Stimulated activated CD4-positive, alpha-beta T cell treated with anti-CD3 and anti-CD28 coated beads, Interleukin-2, amount 100 ng/mL, for 24 hours (primary cell): ENCODE results near the gene UTP25.
"Not testable (repeated sequence)": the region's sequence is repeated elsewhere in the genome, so short reads cannot be mapped to it uniquely, and the experiment has no call there.

Source experiments
- DNase-seq, 2 donors: peaks; one replicate each; pipeline ENCODE4 v3.0.0-alpha.2; 2020

The UTP25 gene

DNA sequence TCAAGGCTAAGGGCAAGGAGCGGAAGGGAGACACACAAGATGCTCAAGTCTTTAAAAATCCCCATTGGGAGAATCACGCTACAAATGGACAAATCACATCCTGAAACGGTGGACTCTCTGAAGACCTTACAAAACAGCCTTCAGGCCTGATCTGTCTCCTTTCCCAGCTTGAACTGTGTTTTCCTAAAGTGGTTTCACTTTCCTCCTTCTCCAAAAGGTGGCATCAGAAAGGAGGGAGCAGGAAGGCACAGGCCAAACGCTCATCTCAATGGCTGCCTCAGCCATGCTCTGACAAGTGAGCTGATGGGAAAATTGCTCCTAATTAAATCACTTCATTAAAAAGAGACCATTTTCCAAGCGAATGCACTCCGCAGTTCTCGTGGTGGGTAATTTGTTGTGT is 47.7 kb downstream of the UTP25 start:
- DNase-seq: no peak

GRCh38 chr1:209876078-209876800 is 48.5 kb downstream of the UTP25 start:
- no peak for DNase-seq

DNA sequence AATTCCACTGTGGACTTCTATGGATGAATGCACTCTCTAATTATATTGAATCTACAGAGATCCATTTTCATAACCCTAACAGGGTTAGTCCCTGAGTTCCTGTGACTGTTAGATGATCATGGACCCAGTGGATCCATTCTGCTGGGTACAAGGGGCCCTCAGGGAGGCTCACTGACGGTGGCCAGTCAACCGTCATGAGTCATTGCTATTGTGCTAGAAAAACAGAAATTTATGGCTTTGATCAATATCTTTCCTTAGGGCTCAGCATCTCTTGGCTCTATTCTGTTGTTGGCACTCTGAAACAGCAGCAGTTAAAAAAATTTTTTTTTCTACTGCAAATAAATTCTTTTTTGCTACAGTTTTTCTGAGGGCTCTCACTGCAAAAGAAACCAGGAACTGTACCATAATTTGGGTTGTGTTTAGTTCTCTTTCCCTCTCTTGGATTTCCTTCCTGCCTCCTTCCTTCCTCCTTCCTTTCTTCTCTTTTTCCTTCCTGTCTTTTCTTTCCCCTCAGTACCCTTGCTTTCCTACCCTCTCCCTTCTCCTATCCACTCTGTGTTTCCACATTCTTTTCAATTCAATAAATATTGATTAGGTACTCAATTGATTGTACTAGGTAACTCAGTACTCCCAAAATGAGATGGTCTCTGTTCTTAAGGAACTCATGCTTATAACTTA is 49.5 kb downstream of the UTP25 start:
- DNase-seq: no peak

DNA sequence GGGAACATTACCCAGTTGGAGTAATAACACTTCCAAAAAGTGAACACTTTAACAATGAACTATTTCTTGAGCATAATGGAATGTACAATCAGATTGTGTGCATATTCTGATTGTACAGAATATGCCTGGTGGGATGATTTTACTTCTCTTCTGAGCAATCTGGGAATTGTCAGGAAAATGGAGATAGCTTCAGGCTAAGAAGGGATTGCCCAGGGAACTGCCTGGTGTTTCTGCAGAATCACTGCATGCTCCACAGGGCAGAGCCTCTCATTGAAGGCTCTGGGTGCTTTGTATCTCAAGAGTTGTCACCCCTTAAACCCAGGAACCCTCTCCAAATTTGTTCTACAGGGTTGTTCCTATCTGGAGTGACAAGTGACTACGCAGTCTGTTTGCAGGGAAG is 51.2 kb downstream of the UTP25 start:
- DNase-seq: no peak

- no peak for DNase-seq
Observed at GRCh38 chr1:209879539-209879938, 51.8 kb downstream of the UTP25 start.

- DNase-seq: no peak
Observed at GRCh38 chr1:209880031-209880430, 52.3 kb downstream of the UTP25 start.

DNA sequence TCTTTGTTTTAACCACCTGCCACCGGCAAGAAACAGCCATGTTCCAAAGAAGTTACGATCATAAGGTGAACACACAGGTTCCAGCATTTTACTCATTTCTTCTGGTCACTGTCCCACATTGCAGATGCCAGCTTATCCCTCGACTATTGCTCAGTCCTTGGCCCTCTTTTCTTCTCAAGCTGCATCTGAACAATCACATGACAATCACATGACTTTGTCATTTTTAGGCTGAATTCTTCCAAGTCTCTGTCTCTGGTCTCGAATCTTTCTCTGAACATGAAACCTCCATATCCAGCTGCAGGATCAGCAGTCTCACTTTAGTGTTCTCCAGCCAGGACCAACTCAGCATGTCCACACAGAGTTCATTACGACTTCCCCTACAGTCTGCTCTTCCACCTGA is 53.8 kb downstream of the UTP25 start:
- DNase-seq: no peak

DNA sequence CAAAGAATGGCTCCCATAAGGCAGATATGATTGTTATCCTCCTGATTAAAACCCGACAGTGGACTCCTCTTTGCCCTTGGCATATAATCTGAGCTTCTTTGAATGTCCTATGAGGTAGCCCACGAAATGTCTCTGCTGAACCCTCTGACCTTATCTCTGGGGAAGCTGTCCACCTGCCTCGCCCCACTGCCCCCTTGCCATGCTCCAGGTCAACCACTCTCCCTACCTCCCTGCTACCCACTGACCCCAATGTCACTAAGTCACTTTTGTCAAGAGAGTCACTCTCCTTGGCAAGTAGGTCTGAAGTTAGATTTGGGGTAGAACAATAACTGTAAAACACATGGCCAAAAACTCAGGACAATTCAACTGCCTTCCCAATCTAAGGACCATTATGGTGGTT is 54.5 kb downstream of the UTP25 start:
- DNase-seq: no peak

DNA sequence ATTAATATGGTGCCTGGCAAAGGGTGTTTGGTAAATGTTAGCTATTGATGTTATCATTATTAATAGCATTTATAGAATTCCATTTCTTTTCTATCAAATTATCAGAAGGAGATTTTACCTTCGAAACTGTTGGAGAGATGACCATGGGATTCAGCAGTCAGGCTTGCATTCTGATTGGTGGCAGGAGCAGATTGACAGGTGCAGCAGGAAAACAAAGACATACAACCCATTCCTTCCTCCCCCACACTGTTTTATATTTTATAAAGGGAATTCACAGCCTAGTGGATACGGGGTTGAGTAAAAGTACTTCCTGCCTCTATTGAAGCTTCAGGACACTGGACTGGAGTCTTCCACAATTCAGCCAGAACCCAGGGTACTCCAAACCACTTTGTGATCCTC is 55.2 kb downstream of the UTP25 start:
- DNase-seq: no peak

DNA sequence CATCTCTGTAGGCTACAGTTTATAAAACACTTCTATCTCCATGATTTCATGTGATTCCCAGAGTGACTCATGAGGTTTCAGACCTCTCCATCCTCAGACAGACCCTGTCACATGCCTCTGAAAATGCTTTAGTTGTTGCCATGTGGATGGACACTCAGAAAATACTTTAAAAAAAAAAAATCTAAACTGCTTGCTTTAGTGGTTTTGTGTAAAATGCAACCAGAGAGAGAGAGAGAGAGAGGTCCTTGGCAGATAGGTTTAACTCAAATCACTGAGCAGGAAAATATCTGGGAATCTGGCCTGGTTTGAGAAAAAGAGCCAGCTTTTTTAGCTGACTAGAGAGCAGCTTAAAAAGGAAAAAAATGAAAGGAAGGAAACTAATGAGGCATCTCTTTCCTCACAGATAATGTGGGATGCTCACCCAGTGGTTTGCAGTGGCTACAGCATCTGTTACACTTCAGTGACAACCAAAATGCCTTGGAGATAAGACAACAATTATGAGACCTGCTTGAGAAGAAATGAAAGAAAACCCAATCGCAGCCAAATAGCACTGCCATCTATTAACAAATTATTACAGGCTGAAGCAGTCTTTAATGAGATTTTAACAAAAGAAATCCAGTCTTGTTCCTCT is 55.7 kb downstream of the UTP25 start:
- no peak for DNase-seq

DNA sequence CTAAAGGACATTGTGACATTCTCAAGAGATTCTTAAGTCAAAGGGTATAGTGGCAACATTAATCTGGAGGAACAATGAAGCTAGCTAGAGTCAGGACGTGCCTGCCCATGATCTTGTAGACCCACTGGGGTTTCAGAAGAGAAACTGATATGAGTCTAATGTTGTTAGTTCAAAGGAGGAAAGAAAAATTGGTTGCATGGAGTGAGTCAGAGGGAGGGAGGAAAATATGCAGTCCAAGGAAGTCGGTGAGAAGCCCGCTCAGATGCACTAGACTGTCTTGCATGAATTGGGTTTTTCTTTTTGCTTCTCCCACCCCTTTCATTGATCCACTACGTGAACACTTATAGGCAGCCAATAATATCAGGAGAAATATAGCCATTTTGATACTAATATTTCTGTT is 56.5 kb downstream of the UTP25 start:
- DNase-seq: no peak

DNA sequence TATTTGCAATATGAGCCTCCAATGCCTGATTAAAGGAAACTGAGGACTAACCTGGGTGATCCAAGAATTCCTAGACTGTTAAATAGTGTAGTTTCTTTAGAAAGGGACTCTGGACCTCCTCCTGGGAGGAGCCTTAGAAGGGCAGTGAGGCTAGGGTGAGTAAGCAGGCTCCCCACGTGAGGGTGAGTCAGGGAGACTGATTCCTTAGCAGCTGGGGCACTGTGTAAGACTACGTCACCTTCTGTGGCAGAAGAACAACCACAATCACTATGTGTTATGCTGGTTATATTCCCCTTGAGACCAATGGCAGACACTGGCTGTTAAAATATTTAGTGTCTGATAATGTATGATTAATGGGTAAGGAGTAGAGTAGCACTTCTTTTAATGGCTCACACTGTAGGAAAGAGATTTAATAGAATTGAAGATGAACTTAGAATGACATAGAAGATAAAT is 56.9 kb downstream of the UTP25 start:
- peak; percentile 49 to 57 for DNase-seq

DNA sequence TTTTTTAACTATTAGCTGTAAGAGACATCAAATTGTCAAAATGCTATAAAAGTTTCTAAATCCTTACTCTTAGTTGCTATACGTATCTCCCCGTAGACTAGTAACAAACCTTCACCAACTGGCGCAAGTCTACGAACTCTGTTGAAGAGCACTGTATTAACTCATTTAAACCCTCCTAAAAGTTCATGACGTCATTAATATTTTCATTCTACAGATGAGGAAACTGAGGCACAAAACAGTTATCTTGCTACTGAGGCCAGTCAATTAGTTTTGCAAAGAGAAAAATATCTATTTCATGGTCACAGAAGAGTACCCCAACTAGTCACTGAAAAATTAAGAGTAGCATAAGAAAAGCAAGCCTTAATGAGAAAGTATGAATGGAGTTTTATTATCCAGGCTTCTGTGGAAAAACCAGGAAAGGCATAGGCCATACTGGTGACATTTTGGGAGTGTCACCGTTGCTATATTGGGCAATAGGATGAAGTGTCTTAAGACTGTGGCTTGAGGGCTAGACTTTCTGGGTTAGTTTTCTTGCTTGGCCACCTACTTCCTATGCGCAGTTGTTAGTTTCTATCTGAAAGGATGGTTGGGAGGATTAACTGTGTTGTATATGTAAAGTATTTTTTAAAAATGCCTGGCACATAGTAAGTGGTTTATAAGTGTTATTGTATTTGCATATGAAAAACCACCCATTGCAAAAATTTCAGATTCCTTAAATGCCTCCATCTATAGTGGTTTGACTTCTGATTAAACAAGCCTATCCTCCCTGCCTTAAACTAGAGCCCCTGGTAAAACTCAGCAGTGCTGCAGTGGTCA is 57.8 kb downstream of the UTP25 start:
- DNase-seq: no peak

- DNase-seq: no peak
Observed at GRCh38 chr1:209886219-209886536, 58.4 kb downstream of the UTP25 start.

- not testable (repeated sequence) for DNase-seq
Observed at GRCh38 chr1:209888291-209889076, 60.7 kb downstream of the UTP25 start.

GRCh38 chr1:209889077-209889418 is 61.3 kb downstream of the UTP25 start:
- no peak for DNase-seq

GRCh38 chr1:209890641-209891330 is 63.0 kb downstream of the UTP25 start:
- DNase-seq: no peak

DNA sequence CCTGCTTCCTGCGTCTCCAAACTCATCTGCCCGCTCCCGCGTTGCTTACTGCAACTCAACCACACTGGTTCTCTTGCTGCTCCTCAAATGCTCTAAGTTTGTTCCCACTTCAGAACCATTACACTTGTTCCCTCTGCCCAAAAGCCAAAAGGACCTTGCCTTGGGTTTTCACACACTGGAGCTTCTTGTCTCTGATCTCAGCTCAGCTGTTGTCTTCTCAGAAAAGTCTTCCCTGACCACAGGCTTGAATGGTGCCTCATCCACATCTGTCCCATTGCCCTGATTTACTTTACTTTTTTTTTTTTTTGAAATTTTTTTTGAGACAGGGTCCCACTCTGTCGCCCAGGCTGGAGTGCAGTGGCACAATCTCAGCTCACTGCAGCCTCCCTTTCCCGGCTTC is 66.0 kb downstream of the UTP25 start:
- DNase-seq: no peak

GRCh38 chr1:209895709-209896108 is 67.9 kb downstream of the UTP25 start:
- peak in 1 of 2 donors; percentile 14 for DNase-seq

DNA sequence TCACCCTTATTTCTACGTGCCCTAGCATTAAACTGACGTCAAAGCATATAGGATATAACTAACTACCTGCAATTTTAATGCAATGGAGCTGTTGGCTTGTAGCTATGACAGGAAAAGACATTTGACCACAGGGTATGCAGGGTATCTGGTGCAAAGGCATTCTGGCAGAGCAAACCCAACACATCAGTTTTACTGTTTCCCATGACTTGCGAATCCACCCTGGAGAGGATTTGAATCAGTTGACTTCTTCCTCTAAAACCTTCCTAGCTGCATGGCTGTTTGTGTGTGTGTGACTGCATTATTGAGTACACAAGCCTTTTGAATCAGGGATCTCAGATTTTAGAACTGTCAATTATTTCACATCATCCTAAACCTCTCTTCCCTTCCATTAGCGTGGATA is 68.6 kb downstream of the UTP25 start:
- DNase-seq: no peak

- not testable (repeated sequence) for DNase-seq
Observed at GRCh38 chr1:209898271-209898670, 70.5 kb downstream of the UTP25 start.

- DNase-seq: not testable (repeated sequence)
Observed at GRCh38 chr1:209898851-209899250, 71.1 kb downstream of the UTP25 start.
